Measurements from ENCODE around the gene GBA2. TPM values are rescaled to one million over a fixed set of nuclear protein-coding genes. Genes with fewer than 3 reads are reported as not detected.

Gene GBA2
- total RNA-seq, 1 donor from 2014 or later, result 121 TPM

- DNase-seq, result no peak
Measured at GRCh38 chr9:35763803-35764202, 14.8 kb upstream of the GBA2 start.

GRCh38 chr9:35763181-35763580 is 14.2 kb upstream of the GBA2 start:
- DNase-seq, result no peak

GRCh38 chr9:35760651-35761050 is 11.6 kb upstream of the GBA2 start:
- peak; percentile 97 for DNase-seq

GRCh38 chr9:35759795-35760194 is 10.8 kb upstream of the GBA2 start:
- no peak for DNase-seq

- no peak for DNase-seq
Measured at GRCh38 chr9:35758475-35759050, 9.5 kb upstream of the GBA2 start.

GRCh38 chr9:35757892-35758275 is 8.9 kb upstream of the GBA2 start:
- no peak for DNase-seq

GRCh38 chr9:35757226-35757891 is 8.3 kb upstream of the GBA2 start:
- peak; percentile 74 for DNase-seq

- peak; percentile 88 for DNase-seq
Measured at GRCh38 chr9:35756275-35757225, 7.5 kb upstream of the GBA2 start.

- peak; percentile 46 for DNase-seq
Measured at GRCh38 chr9:35755071-35755470, 6.0 kb upstream of the GBA2 start.

GRCh38 chr9:35754264-35754663 is 5.2 kb upstream of the GBA2 start, which contains the start of gene MSMP:
Gene MSMP (minus strand): TSS chr9:35754276. CDS start chr9:35754129, 147 bp downstream.
- peak; percentile 57 for DNase-seq

- DNase-seq, result no peak
Measured at GRCh38 chr9:35753466-35753865, 4.4 kb upstream of the GBA2 start.

GRCh38 chr9:35750256-35750531 is 1.2 kb upstream of the GBA2 start:
- DNase-seq, result no peak

GRCh38 chr9:35749515-35750255 is 657 bp upstream of the GBA2 start:
- peak; percentile 65 for DNase-seq

GRCh38 chr9:35748242-35748857 is 678 bp downstream of the GBA2 start:
- DNase-seq, result peak; percentile 42

- DNase-seq, result peak; percentile 38
Measured at GRCh38 chr9:35746583-35746982, 2.4 kb downstream of the GBA2 start.

GRCh38 chr9:35745569-35745968 is 3.5 kb downstream of the GBA2 start:
- no peak for DNase-seq

GRCh38 chr9:35743880-35744518 is 5.0 kb downstream of the GBA2 start:
- DNase-seq, result no peak

- DNase-seq, result no peak
Measured at GRCh38 chr9:35743452-35743851, 5.6 kb downstream of the GBA2 start.

GRCh38 chr9:35741740-35742139 is 7.3 kb downstream of the GBA2 start:
- DNase-seq, result no peak

- no peak for DNase-seq
Measured at GRCh38 chr9:35740243-35740642, 8.8 kb downstream of the GBA2 start.

GRCh38 chr9:35738924-35739323 is 10.1 kb downstream of the GBA2 start:
- no peak for DNase-seq

- DNase-seq, result no peak
Measured at GRCh38 chr9:35738186-35738585, 10.8 kb downstream of the GBA2 start.

Data from dermis blood vessel endothelial cell (primary cell).